ENCODE results near the gene ESRRB.

The ESRRB gene

GRCh38 chr14:76352639-76353281, 23.2 kb upstream of the ESRRB start:
- peak; percentile 16 for DNase-seq (ENCODE audit: low spot score)

GRCh38 chr14:76354310-76354709, 21.6 kb upstream of the ESRRB start:
- no peak for DNase-seq (ENCODE audit: low spot score)

DNA sequence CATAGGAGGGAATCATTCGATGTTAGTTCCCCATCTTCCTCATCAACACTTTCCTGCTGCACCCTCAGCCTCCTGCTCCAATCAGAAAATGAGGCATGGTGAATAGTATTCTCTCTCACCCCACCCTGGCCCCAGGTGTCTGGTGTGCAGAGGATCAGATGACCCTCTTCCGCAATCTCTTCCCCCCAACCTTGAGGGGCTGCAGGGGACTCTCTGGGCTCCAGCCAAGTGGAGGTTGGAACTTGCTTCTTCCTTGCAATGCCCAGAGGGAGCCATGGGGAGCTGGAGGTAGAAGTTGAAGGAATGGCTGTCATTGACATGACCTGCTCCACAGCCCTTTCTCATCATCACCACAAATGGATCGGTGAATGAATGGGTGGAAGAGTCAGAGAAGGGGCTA, 20.2 kb upstream of the ESRRB start:
- no peak for DNase-seq (ENCODE audit: low spot score)

GRCh38 chr14:76371066-76371465, 4.9 kb upstream of the ESRRB start:
- no peak for DNase-seq (ENCODE audit: low spot score)

- no peak for DNase-seq (ENCODE audit: low spot score)
These were observed 2.5 kb upstream of the ESRRB start for GRCh38 chr14:76373456-76373855.

DNA sequence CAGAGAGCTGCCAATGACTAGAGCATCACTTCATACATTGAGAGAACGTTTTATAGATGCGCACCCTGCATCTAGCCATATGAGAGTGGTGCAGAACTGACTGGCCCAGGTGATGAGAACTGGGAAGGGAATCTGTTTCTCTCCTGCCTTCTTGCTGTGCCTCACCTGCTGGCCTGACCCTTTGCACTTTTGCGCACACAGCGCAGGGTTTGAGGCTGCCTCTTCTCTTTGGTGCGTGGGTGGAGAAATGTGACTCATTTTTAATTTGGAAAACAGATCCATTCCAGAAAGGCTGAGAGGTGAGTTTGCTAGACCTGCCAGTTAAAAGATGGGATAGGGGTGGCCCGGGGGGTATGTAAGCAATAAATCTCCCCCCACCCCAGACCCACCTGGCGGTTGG, 453 bp upstream of the ESRRB start:
- DNase-seq (ENCODE audit: low spot score): no peak

GRCh38 chr14:76376409-76376877, 506 bp downstream of the ESRRB start:
- no peak for DNase-seq (ENCODE audit: low spot score)

DNA sequence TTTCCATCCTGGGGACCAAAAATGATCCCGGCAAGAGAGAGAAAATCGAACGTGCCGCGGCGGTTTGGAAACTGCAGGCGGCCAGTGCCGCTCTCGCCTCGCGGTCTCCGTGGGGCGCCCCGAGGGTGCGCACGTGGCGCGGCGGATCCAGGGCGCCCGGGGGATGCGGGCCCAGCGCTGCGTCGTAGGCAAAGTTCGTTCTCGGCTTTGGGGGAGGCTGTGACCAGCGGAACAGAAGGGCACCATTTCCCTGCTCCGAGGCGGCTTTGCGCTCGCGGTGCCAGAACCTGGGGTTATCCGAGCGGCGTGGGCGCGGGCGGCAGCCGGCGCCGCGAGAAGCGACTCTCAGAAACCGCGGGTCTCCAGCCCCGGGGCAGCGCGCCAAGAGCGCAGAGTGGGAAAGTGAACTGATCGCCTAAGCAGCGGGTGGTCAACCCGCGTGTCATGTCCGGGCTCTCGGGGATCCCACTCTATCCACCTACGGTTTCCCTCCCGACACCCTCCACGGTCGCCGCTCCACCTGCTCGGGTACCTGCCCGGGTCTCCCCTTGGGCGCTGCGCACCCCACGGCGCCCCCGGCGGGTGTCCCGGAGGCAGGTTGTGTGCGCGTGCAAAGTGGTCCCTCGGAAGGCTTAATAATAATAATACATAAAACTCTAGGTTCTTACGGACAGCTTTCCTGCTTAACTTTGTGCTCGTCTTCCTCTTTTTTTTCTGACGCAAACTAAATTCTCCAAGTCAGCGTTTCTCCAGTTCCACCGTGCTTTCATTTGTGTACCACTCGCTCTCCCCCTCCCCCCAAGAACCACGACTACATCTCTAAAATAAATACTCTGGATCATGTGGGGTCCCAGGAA, 1.2 kb downstream of the ESRRB start:
- no peak for DNase-seq (ENCODE audit: low spot score)

- DNase-seq (ENCODE audit: low spot score): no peak
These were observed 1.8 kb downstream of the ESRRB start for GRCh38 chr14:76377735-76378074.

GRCh38 chr14:76380991-76381390, 5.1 kb downstream of the ESRRB start:
- no peak for DNase-seq (ENCODE audit: low spot score)

GRCh38 chr14:76381817-76382494, 6.0 kb downstream of the ESRRB start:
- DNase-seq (ENCODE audit: low spot score): no peak

DNA sequence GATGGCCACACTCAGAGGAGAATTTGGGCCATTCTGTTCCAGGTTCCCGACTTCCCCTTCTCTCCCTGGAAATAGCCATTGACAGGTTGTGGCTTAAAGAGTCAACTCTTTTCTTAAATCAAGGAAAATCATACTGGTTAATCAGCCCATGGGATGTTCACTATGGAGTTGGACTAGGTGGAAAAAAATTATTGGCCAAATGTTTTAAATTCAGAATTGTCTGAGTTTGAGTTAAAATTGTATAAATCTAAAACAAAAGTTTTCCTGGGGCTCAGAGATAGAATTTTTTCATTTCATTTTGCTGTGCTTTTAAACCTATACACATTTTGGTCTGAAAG, 6.5 kb downstream of the ESRRB start:
- DNase-seq (ENCODE audit: low spot score): no peak

GRCh38 chr14:76385435-76385834, 9.5 kb downstream of the ESRRB start:
- DNase-seq (ENCODE audit: low spot score): no peak

GRCh38 chr14:76386944-76387782, 11.2 kb downstream of the ESRRB start:
- peak; percentile 57 for DNase-seq (ENCODE audit: low spot score)

- no peak for DNase-seq (ENCODE audit: low spot score)
These were observed 13.9 kb downstream of the ESRRB start for GRCh38 chr14:76389841-76390240.

- no peak for DNase-seq (ENCODE audit: low spot score)
These were observed 14.7 kb downstream of the ESRRB start for GRCh38 chr14:76390621-76391020.

DNA sequence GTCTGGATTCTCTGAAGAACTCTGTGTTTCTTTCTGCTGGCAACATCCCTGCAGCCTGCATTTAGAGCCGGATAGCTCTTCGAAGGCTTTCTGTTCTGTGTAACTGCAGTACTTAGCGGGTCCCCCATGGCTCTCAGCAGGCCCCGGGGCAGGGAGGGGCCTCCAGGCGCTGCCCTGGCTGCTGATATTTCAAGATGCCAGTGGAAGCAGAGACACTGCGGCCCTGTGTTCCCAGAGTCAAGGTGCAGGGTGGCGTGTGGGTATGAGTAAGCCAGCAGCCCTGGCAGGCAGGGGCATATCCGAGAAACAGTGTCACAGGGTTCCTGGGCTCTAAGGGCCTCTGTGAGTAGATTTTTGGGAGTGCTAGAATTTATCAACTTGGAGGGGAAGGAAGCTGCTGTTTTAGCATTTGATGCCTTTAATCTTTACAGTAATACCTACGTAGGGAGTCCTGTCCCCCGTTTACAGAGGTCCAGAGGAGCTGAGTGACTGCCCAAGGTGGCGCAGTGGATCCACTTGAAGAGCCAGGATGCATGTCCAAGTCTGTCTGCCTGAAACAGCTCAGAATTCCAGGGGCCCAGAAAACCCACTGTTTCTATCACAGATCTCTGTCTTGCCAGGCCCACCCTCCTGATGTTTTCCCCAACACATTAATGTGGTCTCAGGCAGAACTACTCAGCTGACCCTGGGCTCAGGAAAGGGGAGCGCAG, 16.2 kb downstream of the ESRRB start:
- DNase-seq (ENCODE audit: low spot score): no peak

DNA sequence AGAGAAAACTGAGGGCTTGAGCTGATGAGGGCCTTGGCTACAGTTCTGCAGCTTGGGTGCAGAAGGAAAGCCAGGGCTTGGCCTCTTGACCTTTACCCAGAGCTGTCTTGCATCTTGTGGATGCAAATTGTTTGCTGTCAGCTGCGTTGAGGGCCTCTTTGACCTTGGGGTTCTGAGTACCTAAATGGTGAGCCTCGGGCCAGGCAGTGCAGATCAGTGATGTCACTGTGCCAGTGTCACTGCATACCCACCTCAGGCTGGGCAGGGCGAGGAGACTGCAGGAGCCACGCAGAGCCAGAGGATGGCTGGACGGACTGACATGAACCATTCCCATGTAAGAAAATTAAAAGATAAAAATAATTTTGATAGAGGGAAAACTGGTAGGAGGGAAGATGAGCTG, 18.6 kb downstream of the ESRRB start:
- no peak for DNase-seq (ENCODE audit: low spot score)

GRCh38 chr14:76395161-76395560, 19.2 kb downstream of the ESRRB start:
- no peak for DNase-seq (ENCODE audit: low spot score)

DNA sequence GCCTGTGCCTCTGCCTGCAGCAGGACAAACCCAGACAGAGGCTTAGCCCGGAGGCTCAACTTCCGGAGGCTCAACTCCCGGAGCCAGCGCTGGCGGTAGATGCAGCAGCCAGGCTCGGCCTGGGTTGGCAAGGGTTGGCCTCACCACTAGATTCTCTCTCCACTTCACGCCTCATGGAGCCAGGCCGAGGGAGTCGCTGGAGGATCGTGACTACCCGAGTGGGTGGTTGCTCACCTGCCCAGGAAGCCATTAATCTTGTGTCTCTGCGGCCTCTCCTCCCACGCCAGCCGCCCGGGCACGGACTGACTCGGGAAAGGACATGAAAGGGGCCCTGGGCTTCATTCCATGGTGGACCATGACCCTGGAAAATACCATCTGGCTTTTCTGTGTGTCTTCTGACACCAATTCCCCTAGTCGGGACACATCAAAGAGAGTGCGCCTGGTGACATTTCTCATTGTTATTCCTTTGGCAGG, 20.8 kb downstream of the ESRRB start:
- DNase-seq (ENCODE audit: low spot score): no peak

GRCh38 chr14:76405627-76406026, 29.7 kb downstream of the ESRRB start:
- no peak for DNase-seq (ENCODE audit: low spot score)
